H1 (cell line): ENCODE results near the gene PDE6D. TPM values are rescaled to one million over a fixed set of nuclear protein-coding genes. Genes with fewer than 3 reads are reported as not detected.

Source experiments
- CTCF ChIA-PET: fragments of 300-600 bp; sonication (Branson Sonifier 250); formaldehyde crosslinking; loops from one replicate; lab custom pipeline; 2021; ENCODE audit not compliant: partially characterized antibody; lab: Charles Lee
- POLR2A ChIA-PET: fragments of 300-600 bp; sonication (Branson Sonifier 250); formaldehyde crosslinking; loops from one replicate; lab custom pipeline; 2021; ENCODE audit warnings: inconsistent platforms; ENCODE audit not compliant: partially characterized antibody; lab: Charles Lee
- DNase-seq, 2 experiments: peaks; one replicate each; pipeline versions ENCODE4 v3.0.0 to v3.0.0-alpha.2; 2010 to 2022; ENCODE audit warnings: low spot score in 2 of 2, low read depth in 1 of 2, mixed read lengths in 1 of 2
- FAIRE-seq: peaks from 2 replicates; lab custom pipeline; 2011; peaks lifted over from hg19 to GRCh38; lab: Jason Lieb, UNC
- H2AFZ ChIP-seq: 2 replicates; pipeline ENCODE4 v1.8.1; 2012; ENCODE audit warnings: low read length, inconsistent platforms
- H2AK5ac ChIP-seq: 2 replicates; pipeline ENCODE4 v1.6.1; 2013; ENCODE audit warnings: low read depth, low read length
- H2BK120ac ChIP-seq: replicated peaks from 2 replicates; pipeline ENCODE3; 2013; ENCODE audit warnings: low read depth, low read length, inconsistent platforms
- H2BK12ac ChIP-seq: 2 replicates; pipeline ENCODE4 v1.6.1; 2013; ENCODE audit warnings: low read depth, low read length
- H2BK15ac ChIP-seq: 2 replicates; pipeline ENCODE4 v1.6.1; 2013; ENCODE audit warnings: low read length
- H2BK20ac ChIP-seq: 2 replicates; pipeline ENCODE4 v1.6.1; 2013; ENCODE audit warnings: low read length
- H2BK5ac ChIP-seq: 2 replicates; pipeline ENCODE4 v1.6.1; 2013; ENCODE audit warnings: low read depth, low read length
- H3K14ac ChIP-seq: 2 replicates; pipeline ENCODE4 v1.6.1; 2013; ENCODE audit warnings: inconsistent platforms; ENCODE audit not compliant: insufficient read length
- H3K18ac ChIP-seq: 2 replicates; pipeline ENCODE4 v1.6.1; 2013; ENCODE audit warnings: low read length; ENCODE audit errors: extremely low read depth
- H3K23ac ChIP-seq: 2 replicates; pipeline ENCODE4 v1.6.1; 2013; ENCODE audit warnings: inconsistent platforms; ENCODE audit not compliant: insufficient read length
- H3K23me2 ChIP-seq: 2 replicates; pipeline ENCODE4 v1.6.1; 2013; ENCODE audit warnings: low read depth, low read length
- H3K27ac ChIP-seq: 2 replicates; pipeline ENCODE4 v1.6.1; 2011; ENCODE audit warnings: low read depth, low read length, inconsistent platforms
- H3K27me3 ChIP-seq, 4 experiments: replicated peaks in 1 of 4; 1 replicate in 1 of 4; 2 replicates in 3 of 4; pipeline versions ENCODE4 v1.6.1 to v1.8.1; 2011 to 2013; ENCODE audit warnings: low read length in 3 of 4, mild to moderate bottlenecking in 3 of 4, inconsistent platforms in 2 of 4, mixed read lengths in 2 of 4, moderate library complexity in 1 of 4; ENCODE audit not compliant: control insufficient read depth in 3 of 4, insufficient read depth in 3 of 4; ENCODE audit errors: extremely low read depth in 1 of 4
- H3K36me3 ChIP-seq, 4 experiments: 2 replicates each; pipeline versions ENCODE4 v1.6.1 to v1.8.1; 2011 to 2013; ENCODE audit warnings: mild to moderate bottlenecking in 4 of 4, low read length in 3 of 4, moderate library complexity in 2 of 4, control low read depth in 1 of 4, inconsistent platforms in 1 of 4; ENCODE audit not compliant: insufficient read depth in 4 of 4, control insufficient read depth in 2 of 4
- H3K4ac ChIP-seq: replicated peaks from 2 replicates; pipeline ENCODE3; 2013; ENCODE audit warnings: low read length, low read depth, mixed read lengths, inconsistent platforms; ENCODE audit not compliant: insufficient read length
- H3K4me1 ChIP-seq, 4 experiments: replicated peaks in 1 of 4; 1 replicate in 1 of 4; 2 replicates in 3 of 4; pipeline versions ENCODE4 v1.6.1 to v1.8.1; 2011 to 2013; ENCODE audit warnings: low read length in 3 of 4, inconsistent platforms in 2 of 4, mixed read lengths in 1 of 4; ENCODE audit not compliant: insufficient read depth in 4 of 4, control insufficient read depth in 3 of 4
- H3K4me2 ChIP-seq, 2 experiments: 2 replicates each; pipeline versions ENCODE4 v1.6.1 to v1.8.1; 2011 to 2013; ENCODE audit warnings: low read depth in 2 of 2, low read length in 2 of 2, control low read depth in 1 of 2, inconsistent platforms in 1 of 2, mild to moderate bottlenecking in 1 of 2; ENCODE audit not compliant: insufficient read depth in 1 of 2
- H3K4me3 ChIP-seq, 4 experiments: fragments of 200-600, 300-600 bp in 1 of 4; sonication (generic), shearing (Covaris generic), sonication (Bioruptor Twin) in 1 of 4; 2 replicates each; pipeline versions ENCODE4 v1.5.1 to v1.8.1; 2011 to 2016; ENCODE audit warnings: low read length in 4 of 4, low read depth in 3 of 4, control low read depth in 2 of 4, inconsistent platforms in 2 of 4, mild to moderate bottlenecking in 2 of 4, mixed read lengths in 1 of 4, moderate library complexity in 1 of 4; ENCODE audit not compliant: insufficient read depth in 2 of 4; ENCODE audit errors: extremely low read depth in 1 of 4
- H3K56ac ChIP-seq: replicated peaks from 2 replicates; pipeline ENCODE3; 2013; ENCODE audit warnings: low read depth, mild to moderate bottlenecking, mixed read lengths, low read length, inconsistent platforms; ENCODE audit not compliant: insufficient read length
- H3K79me1 ChIP-seq: 2 replicates; pipeline ENCODE4 v1.6.1; 2013; ENCODE audit warnings: low read depth, low read length, control low read depth
- H3K79me2 ChIP-seq, 2 experiments: 2 replicates each; pipeline versions ENCODE4 v1.6.1 to v1.8.1; 2012 to 2013; ENCODE audit warnings: low read length in 2 of 2, mild to moderate bottlenecking in 2 of 2, inconsistent platforms in 1 of 2; ENCODE audit not compliant: insufficient read depth in 2 of 2, control insufficient read depth in 1 of 2
- H3K9ac ChIP-seq, 4 experiments: replicated peaks in 1 of 4; 1 replicate in 1 of 4; 2 replicates in 3 of 4; pipeline versions ENCODE4 v1.6.1 to v1.8.1; 2011 to 2013; ENCODE audit warnings: low read depth in 3 of 4, low read length in 3 of 4, control low read depth in 2 of 4, mild to moderate bottlenecking in 2 of 4, moderate library complexity in 2 of 4, inconsistent platforms in 1 of 4; ENCODE audit errors: extremely low read depth in 1 of 4
- H3K9me3 ChIP-seq, 2 experiments: 2 replicates each; pipeline versions ENCODE4 v1.6.1 to v1.8.1; 2012 to 2013; ENCODE audit warnings: mild to moderate bottlenecking in 2 of 2, moderate library complexity in 2 of 2, control low read depth in 1 of 2, inconsistent platforms in 1 of 2, low read depth in 1 of 2, low read length in 1 of 2, mixed read lengths in 1 of 2; ENCODE audit not compliant: insufficient read depth in 2 of 2
- H4K20me1 ChIP-seq, 2 experiments: replicated peaks in 1 of 2; 2 replicates each; pipeline versions ENCODE3 to v1.8.1; 2011 to 2013; ENCODE audit warnings: inconsistent platforms in 2 of 2, low read length in 2 of 2, mild to moderate bottlenecking in 1 of 2; ENCODE audit not compliant: insufficient read depth in 2 of 2, control insufficient read depth in 1 of 2
- H4K5ac ChIP-seq: 2 replicates; pipeline ENCODE4 v1.6.1; 2013; ENCODE audit warnings: low read length, low read depth, mixed read lengths, inconsistent platforms; ENCODE audit not compliant: insufficient read length
- H4K8ac ChIP-seq: 2 replicates; pipeline ENCODE4 v1.8.0; 2013; ENCODE audit warnings: mild to moderate bottlenecking, moderate library complexity, low read length, inconsistent platforms; ENCODE audit not compliant: insufficient read depth; ENCODE audit errors: extremely low read depth
- H4K91ac ChIP-seq: replicated peaks from 2 replicates; pipeline ENCODE3; 2013; ENCODE audit warnings: low read length, mixed read lengths, inconsistent platforms; ENCODE audit not compliant: insufficient read length
- ASH2L ChIP-seq: fragments of 200-600, 300-600 bp; sonication (generic); IDR thresholded peaks from one replicate; pipeline ENCODE4 v1.7.1; 2017; ENCODE audit warnings: low read length
- CHD1 ChIP-seq: IDR thresholded peaks from 2 replicates; pipeline ENCODE4 v1.6.1; 2012; ENCODE audit warnings: low read depth, low read length, improper control_type of control experiment
- EGR1 ChIP-seq: IDR thresholded peaks from 2 replicates; pipeline ENCODE4 v1.6.1; 2011; ENCODE audit warnings: low read depth, low read length, borderline replicate concordance
- KDM4A ChIP-seq: IDR thresholded peaks from one replicate; pipeline ENCODE4 v1.7.1; 2012; ENCODE audit warnings: low read depth, mild to moderate bottlenecking, moderate library complexity, low read length, inconsistent platforms; ENCODE audit not compliant: severe bottlenecking
- PHF8 ChIP-seq: fragments of 200-600 bp; sonication (generic); conservative IDR thresholded peaks from 2 replicates; pipeline ENCODE4 v1.7.1; 2012; ENCODE audit warnings: low read depth, mild to moderate bottlenecking, inconsistent platforms, low read length, moderate library complexity
- POLR2A ChIP-seq, 2 experiments: IDR thresholded peaks; 1 replicate in 1 of 2; 2 replicates in 1 of 2; pipeline ENCODE4 v1.6.1; 2011; ENCODE audit warnings: low read depth in 2 of 2, low read length in 2 of 2, mild to moderate bottlenecking in 2 of 2; ENCODE audit errors: control extremely low read depth in 1 of 2
- POLR2AphosphoS5 ChIP-seq: IDR thresholded peaks from 2 replicates; pipeline ENCODE4 v1.6.1; 2011; ENCODE audit warnings: low read depth, low read length
- RFX5 ChIP-seq: IDR thresholded peaks from 2 replicates; pipeline ENCODE4 v1.6.1; 2011; ENCODE audit warnings: low read depth, low read length, improper control_type of control experiment, borderline replicate concordance
- SAP30 ChIP-seq: fragments of 300-600 bp; sonication (generic); IDR thresholded peaks from 2 replicates; pipeline ENCODE4 v1.7.1; 2012; ENCODE audit warnings: low read length, moderate library complexity, mild to moderate bottlenecking, inconsistent platforms; ENCODE audit not compliant: insufficient read depth, insufficient replicate concordance
- SIRT6 ChIP-seq: IDR thresholded peaks from one replicate; pipeline ENCODE4 v1.7.1; 2012; ENCODE audit warnings: low read length, inconsistent platforms
- TAF1 ChIP-seq: IDR thresholded peaks from 2 replicates; pipeline ENCODE4 v1.6.1; 2011; ENCODE audit warnings: mild to moderate bottlenecking, low read depth, low read length
- TAF7 ChIP-seq: optimal IDR thresholded peaks from 2 replicates; pipeline ENCODE3; 2011; ENCODE audit warnings: low read depth, mild to moderate bottlenecking, inconsistent platforms, low read length, moderate library complexity, borderline replicate concordance
- WGBS, 2 experiments: shearing (Covaris generic) in 1 of 2; methylation state at CpG; one replicate each; pipeline versions ENCODE4 v1.1.6 to v1.1.7; 2013 to 2015; ENCODE audit warnings: low lambda C conversion rate in 2 of 2, mixed read lengths in 2 of 2, inconsistent platforms in 1 of 2, low coverage in 1 of 2, missing lambda C conversion rate in 1 of 2; ENCODE audit not compliant: insufficient replicate concordance in 2 of 2, insufficient coverage in 1 of 2, insufficient read length in 1 of 2; ENCODE audit errors: extremely low coverage in 1 of 2, missing lambda C conversion rate in 1 of 2; 5-methylcytosine and 5-hydroxymethylcytosine counted together
- polyA plus RNA-seq, 7 experiments: library from polyadenylated mRNA; depleted of rRNA in 3 of 7; stranded (reverse) in 5 of 7; unstranded in 2 of 7; fragments of >200 nt in 5 of 7; fragments of 200-250 nt in 2 of 7; gene quantifications; 1 replicate in 5 of 7; 2 replicates in 1 of 7; 4 replicates in 1 of 7; pipeline versions ENCODE4 v1.2.1 to v1.2.3, GENCODE V29; 2011 to 2013; ENCODE audit warnings: missing spikeins in 2 of 7, mixed read lengths in 2 of 7
- total RNA-seq: library from RNA; stranded (reverse); fragmentation: NEBNext Ultra II Directional; extraction: Animal tissue kit (Norgen Biotek cat#: 25700); gene quantifications from 2 replicates; pipeline ENCODE4 v1.2.1, GENCODE V29; 2021

PDE6D gene
- total and polyA plus RNA-seq, 2 of the 8 experiments (the other 6 are each of a cell fraction or from before 2014, with no cell fraction given): 33.7 to 63.9 TPM

DNA sequence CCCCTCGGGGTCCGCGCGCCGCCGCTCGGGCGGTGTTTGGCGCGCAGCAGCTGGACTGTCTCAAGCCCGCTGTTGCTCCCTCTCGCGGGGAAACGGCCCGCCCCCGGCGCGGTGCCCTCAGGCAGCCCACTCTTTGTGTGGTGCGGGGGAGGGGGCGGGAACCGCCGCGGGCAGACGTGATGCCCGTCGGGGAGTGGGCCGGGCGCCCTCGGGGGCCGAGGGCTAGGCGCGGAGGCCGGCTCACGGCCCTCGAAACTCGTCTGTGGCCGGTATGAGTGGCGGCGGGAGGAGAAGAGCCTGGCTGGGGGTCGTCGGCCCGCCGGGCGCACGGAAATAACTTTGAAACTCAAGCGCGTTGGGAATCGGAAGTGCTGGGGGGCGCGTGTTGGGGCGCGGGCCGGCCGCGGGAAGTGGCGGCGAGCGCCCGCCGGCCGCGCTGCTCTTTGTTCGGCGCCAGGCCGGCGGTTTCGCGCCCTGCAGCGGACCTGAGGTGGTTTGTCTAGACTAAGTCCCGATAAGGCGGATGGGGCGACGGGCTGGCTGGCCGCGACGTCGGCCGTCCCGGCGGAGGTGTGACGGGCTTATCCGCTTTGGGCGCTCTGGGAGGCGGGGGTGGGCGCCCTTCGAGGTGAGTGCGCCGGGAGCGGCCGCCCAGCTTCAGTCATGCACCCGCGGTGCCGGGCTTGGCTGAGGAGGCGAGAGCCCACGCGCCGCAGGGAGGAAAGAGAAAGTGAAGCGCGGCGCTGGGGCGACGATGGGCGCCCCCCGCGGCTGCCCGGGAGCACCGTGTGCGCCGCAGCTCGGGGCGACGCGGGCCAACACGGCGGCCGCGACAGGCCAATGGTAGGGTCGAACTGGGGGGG is 72.1 kb downstream of the PDE6D start:
- peak overlapping the region; percentile 83 to 99 (median 90) for H3K4me3 ChIP-seq
- H3K18ac ChIP-seq: peak overlapping the region; percentile 60
- H3K56ac ChIP-seq: peak overlapping the region; percentile 78
- H3K9me3 ChIP-seq: no peaks in the 10 kb centered on the region
- no peak for FAIRE-seq
- TF ChIP-seq RFX5 (no peak), KDM4A (peak; percentile 1), ASH2L (peak; percentile 8), TAF7 (peak; percentile 93), EGR1 (no peak), POLR2AphosphoS5 (peak; percentile 89; the same call in 1 of the 2 replicates), CHD1 (peak; percentile 38), SAP30 (no peak), TAF1 (0 out of 2 replicates have a peak, but pooled peaks have one; percentile 20), SIRT6 (peak; percentile 29), PHF8 (peak; percentile 71), POLR2A (IDR thresholded peaks at IDR 0.05; ENCODE audit: control extremely low read depth in 1 of 2, low read depth in 2 of 2, low read length in 2 of 2) (peak in 1 of 2 experiments; percentile 83; a peak in 2 of 3 replicates)
- TF ChIP-seq, all 59 proteins: peak for 9
- no peak overlapping the region for H2BK20ac ChIP-seq
- H4K5ac ChIP-seq: peak overlapping the region; percentile 22
- WGBS, 2 experiments: 1% methylated on average over 51 of the region's 118 CpGs; no CpG with 5 or more reads in 1 of the 2 experiments
- H3K9ac ChIP-seq: peak overlapping the region; percentile 96 to 99 (median 98)
- H3K23ac ChIP-seq: no peak overlapping the region
- peaks cover 11% of the 10 kb centered on the region for H3K23me2 ChIP-seq
- 0 out of 2 replicates have a peak, but pooled peaks cover 2% of the 10 kb centered on the region for H3K79me1 ChIP-seq
- DNase-seq: peak in 1 of 2 experiments; percentile 50
- CTCF ChIA-PET: interaction anchor here (0.6 to 5.2 kb wide), 6 partner anchors 10 to 96 kb away, joined by 3 to 66 read pairs (median 18); no protein-coding TSS in a partner anchor
- H2AK5ac ChIP-seq: no peak overlapping the region
- peak overlapping the region; percentile 4 to 87; a peak in 2 of 4 replicates for H3K4me2 ChIP-seq
- POLR2A ChIA-PET: interaction anchor here (0.7 to 22.8 kb wide), 34 partner anchors 6 to 279 kb away, joined by 3 to 1080 read pairs (median 5); partner anchors contain the start of genes COPS7B and NCL
- peaks cover 19 to 21% of the 10 kb centered on the region in 2 experiments for H4K20me1 ChIP-seq
- H3K79me2 ChIP-seq: peaks cover 38 to 69% of the 10 kb centered on the region in 2 experiments
- peaks cover 0 to 21% (median 13%) of the 10 kb centered on the region in 4 experiments; a peak in 6 of 7 replicates for H3K4me1 ChIP-seq
- H3K27me3 ChIP-seq: no peaks in the 10 kb centered on the region
- H3K14ac ChIP-seq: no peak overlapping the region
- H2BK5ac ChIP-seq: peak overlapping the region; percentile 87
- peak overlapping the region; percentile 94 for H3K27ac ChIP-seq
- peak overlapping the region; percentile 99 for H4K8ac ChIP-seq
- no peak overlapping the region for H2BK12ac ChIP-seq
- H2AFZ ChIP-seq: no peak overlapping the region
- no peak overlapping the region for H2BK120ac ChIP-seq
- no peak overlapping the region for H2BK15ac ChIP-seq
- H3K36me3 ChIP-seq: peaks cover 14 to 43% (median 28%) of the 10 kb centered on the region in 4 experiments
- peak overlapping the region; percentile 25 for H4K91ac ChIP-seq
- no peak overlapping the region for H3K4ac ChIP-seq
